ENCODE data around the gene SEC16B. TPM values are rescaled to one million over a fixed set of nuclear protein-coding genes. Genes with fewer than 3 reads are reported as not detected.

Gene SEC16B
- total and polyA plus RNA-seq, 4 donors = 10.9 to 56.8 (median 29.4) TPM

- Histone ChIP-seq H3K9me3 (ENCODE audit: control insufficient read depth in 4 of 4, low read length in 3 of 4) (no peaks in the 10 kb centered on the region), H3K4me1 (ENCODE audit: control insufficient read depth in 4 of 4, insufficient read depth in 4 of 4, low read length in 3 of 4) (no peaks in the 10 kb centered on the region), H3K4me3 (ENCODE audit: low read depth in 1 of 3, low read length in 3 of 3) (no peak overlapping the region), H3K36me3 (ENCODE audit: control insufficient read depth in 4 of 4, insufficient read depth in 3 of 4, low read depth in 1 of 4, low read length in 3 of 4) (peaks cover 0 to 15% (median 9%) of the 10 kb centered on the region in 4 donors), H3K27ac (ENCODE audit: low read depth in 1 of 2, low read length in 2 of 2) (no peak overlapping the region), H3K9ac (ENCODE audit: low read depth in 1 of 2, low read length in 2 of 2) (no peak overlapping the region), H3K27me3 (ENCODE audit: control insufficient read depth in 4 of 4, insufficient read depth in 4 of 4, low read length in 3 of 4) (no peaks in the 10 kb centered on the region)
- TF ChIP-seq SP1 (IDR thresholded peaks at IDR 0.05) = no peak
- no peak for TF ChIP-seq EGR1 (IDR thresholded peaks at IDR 0.05; ENCODE audit: low read depth in 2 of 2)
- 90% methylated on average over 5 of the region's 5 CpGs for WGBS
- no peak for DNase-seq (ENCODE audit: low spot score)
These were observed 35.6 kb upstream of the SEC16B start for GRCh38 chr1:178005450-178005849.

GRCh38 chr1:178004926-178005391 is 35.1 kb upstream of the SEC16B start:
- H3K9ac ChIP-seq (ENCODE audit: low read depth in 1 of 2, low read length in 2 of 2) = no peak overlapping the region
- WGBS = 90% methylated on average over 6 of the region's 6 CpGs
- no peak for TF ChIP-seq RAD21 (IDR thresholded peaks at IDR 0.05)
- TF ChIP-seq ZBTB33 (IDR thresholded peaks at IDR 0.05) = no peak
- TF ChIP-seq FOXA1 (IDR thresholded peaks at IDR 0.05) = no peak
- no peak for TF ChIP-seq HNF4G (IDR thresholded peaks at IDR 0.05)
- TF ChIP-seq HNF4A (conservative IDR thresholded peaks at IDR 0.05) = no peak
- TF ChIP-seq GABPA (IDR thresholded peaks at IDR 0.05 in 1 of 2, conservative IDR thresholded peaks at IDR 0.05 in 1 of 2) = no peak
- no peak for TF ChIP-seq EGR1 (IDR thresholded peaks at IDR 0.05; ENCODE audit: low read depth in 2 of 2)
- no peak for TF ChIP-seq FOXA2 (IDR thresholded peaks at IDR 0.05)
- TF ChIP-seq ATF3 (IDR thresholded peaks at IDR 0.05) = no peak
- TF ChIP-seq NR2F2 (IDR thresholded peaks at IDR 0.05) = no peak

GRCh38 chr1:177998696-177999631 is 29.1 kb upstream of the SEC16B start:
- H3K4me1 ChIP-seq (ENCODE audit: control insufficient read depth in 4 of 4, insufficient read depth in 4 of 4, low read length in 3 of 4) = no peaks in the 10 kb centered on the region
- H3K36me3 ChIP-seq (ENCODE audit: control insufficient read depth in 4 of 4, insufficient read depth in 3 of 4, low read depth in 1 of 4, low read length in 3 of 4) = peaks cover 0 to 7% (median 0%) of the 10 kb centered on the region in 4 donors
- 90% methylated on average over 4 of the region's 4 CpGs for WGBS
- no peaks in the 10 kb centered on the region for H3K9me3 ChIP-seq (ENCODE audit: control insufficient read depth in 4 of 4, low read length in 3 of 4)
- H3K4me3 ChIP-seq (ENCODE audit: low read depth in 1 of 3, low read length in 3 of 3) = no peak overlapping the region
- H3K27ac ChIP-seq (ENCODE audit: low read depth in 1 of 2, low read length in 2 of 2) = no peak overlapping the region
- TF ChIP-seq FOXA1 (IDR thresholded peaks at IDR 0.05) (no peak), EGR1 (IDR thresholded peaks at IDR 0.05; ENCODE audit: low read depth in 2 of 2) (no peak), HNF4G (IDR thresholded peaks at IDR 0.05) (no peak)
- H3K9ac ChIP-seq (ENCODE audit: low read depth in 1 of 2, low read length in 2 of 2) = no peak overlapping the region
- no peaks in the 10 kb centered on the region for H3K27me3 ChIP-seq (ENCODE audit: control insufficient read depth in 4 of 4, insufficient read depth in 4 of 4, low read length in 3 of 4)
- DNase-seq (ENCODE audit: low spot score) = no peak

More at GRCh38 chr1:178004926-178005391, 35.1 kb upstream of the SEC16B start:
- Histone ChIP-seq H3K9me3 (ENCODE audit: control insufficient read depth in 4 of 4, low read length in 3 of 4) (no peaks in the 10 kb centered on the region), H3K27me3 (ENCODE audit: control insufficient read depth in 4 of 4, insufficient read depth in 4 of 4, low read length in 3 of 4) (no peaks in the 10 kb centered on the region), H3K4me1 (ENCODE audit: control insufficient read depth in 4 of 4, insufficient read depth in 4 of 4, low read length in 3 of 4) (no peaks in the 10 kb centered on the region), H3K27ac (ENCODE audit: low read depth in 1 of 2, low read length in 2 of 2) (no peak overlapping the region), H3K36me3 (ENCODE audit: control insufficient read depth in 4 of 4, insufficient read depth in 3 of 4, low read depth in 1 of 4, low read length in 3 of 4) (peaks cover 0 to 15% (median 9%) of the 10 kb centered on the region in 4 donors), H3K4me3 (ENCODE audit: low read depth in 1 of 3, low read length in 3 of 3) (no peak overlapping the region)
- no peak for DNase-seq (ENCODE audit: low spot score)

Data from liver (tissue), 9 donors.